K562 (cell line): Measurements from ENCODE around the gene MCC. TPM values are rescaled to one million over a fixed set of nuclear protein-coding genes. Genes with fewer than 3 reads are reported as not detected.

Experiments used
- ATAC-seq: fragments of 200-7000 bp; cut with Tn5 transposase; 3 replicates; pipeline ENCODE4 v1.9.1; 2020; ENCODE audit warnings: moderate library complexity
- BruUV-seq: library from RNA; stranded (reverse); fragments of 400-500 nt; replicated peaks from 2 replicates; lab custom pipeline; 2021; lab: Mats Ljungman, UMichigan
- CTCF ChIA-PET: fragments of 300-600 bp; formaldehyde crosslinking; extraction: SDS; loops from one replicate; lab custom pipeline; 2021; ENCODE audit warnings: low intra/inter-chr PET ratio; lab: Yijun Ruan, JAX
- POLR2A ChIA-PET: fragments of 300-600, 350-650 bp; sonication (Branson Sonifier 250); formaldehyde crosslinking; extraction: SDS; loops from one replicate; lab custom pipeline; 2021; ENCODE audit warnings: antibody characterized with exemption, inconsistent platforms; lab: Yijun Ruan, JAX
- DNase-seq, 4 experiments: peaks; one replicate each; pipeline versions ENCODE4 v3.0.0 to v3.0.0-alpha.2; 2011 to 2018; ENCODE audit warnings: low spot score in 3 of 4, mixed read lengths in 3 of 4; ENCODE audit errors: extremely low read depth in 1 of 4
- FAIRE-seq: peaks from 2 replicates; lab custom pipeline; 2011; peaks lifted over from hg19 to GRCh38; lab: Jason Lieb, UNC
- H2AFZ ChIP-seq: 2 replicates; pipeline ENCODE4 v1.6.0; 2011; ENCODE audit warnings: low read depth, low read length, control low read depth, inconsistent platforms
- H3K27ac ChIP-seq: fragments of 200-600 bp; 3 replicates; pipeline ENCODE4 v1.8.0; 2011; ENCODE audit warnings: low read depth, mild to moderate bottlenecking, control low read depth, inconsistent platforms, low read length, moderate library complexity, mixed read lengths; ENCODE audit errors: extremely low read depth
- H3K27me3 ChIP-seq, 2 experiments: fragments of 300-600 bp in 1 of 2; 2 replicates in 1 of 2; 3 replicates in 1 of 2; pipeline versions ENCODE4 v1.6.0 to v1.8.0; 2011; ENCODE audit warnings: inconsistent platforms in 2 of 2, low read length in 2 of 2, mild to moderate bottlenecking in 1 of 2, mixed read lengths in 1 of 2, moderate library complexity in 1 of 2; ENCODE audit not compliant: control insufficient read depth in 2 of 2, insufficient read depth in 2 of 2
- H3K36me3 ChIP-seq: fragments of 300-600 bp; 3 replicates; pipeline ENCODE4 v1.8.0; 2011; ENCODE audit warnings: mild to moderate bottlenecking, low read length, inconsistent platforms; ENCODE audit not compliant: control insufficient read depth, insufficient read depth
- H3K4me1 ChIP-seq, 2 experiments: fragments of 200-600 bp in 1 of 2; replicated peaks in 1 of 2; 2 replicates in 1 of 2; 3 replicates in 1 of 2; pipeline versions ENCODE4 v1.5.1 to v1.8.0; 2011; ENCODE audit warnings: inconsistent platforms in 2 of 2, low read length in 2 of 2, mild to moderate bottlenecking in 1 of 2, mixed read lengths in 1 of 2, moderate library complexity in 1 of 2; ENCODE audit not compliant: control insufficient read depth in 2 of 2, insufficient read depth in 2 of 2
- H3K4me2 ChIP-seq: 2 replicates; pipeline ENCODE4 v1.6.1; 2011; ENCODE audit warnings: low read length, control low read depth, inconsistent platforms, mixed read lengths; ENCODE audit not compliant: insufficient read depth
- H3K4me3 ChIP-seq: fragments of 200-600 bp; sonication (generic), shearing (Covaris generic); 2 replicates; pipeline ENCODE4 v1.5.1; 2016; ENCODE audit warnings: control low read depth, inconsistent platforms
- H3K79me2 ChIP-seq: fragments of 200-600 bp; 3 replicates; pipeline ENCODE4 v1.8.0; 2011; ENCODE audit warnings: low read length, inconsistent platforms; ENCODE audit not compliant: control insufficient read depth, insufficient read depth
- H3K9ac ChIP-seq, 2 experiments: 2 replicates each; pipeline versions ENCODE4 v1.6.0 to v1.6.1; 2011; ENCODE audit warnings: low read depth in 2 of 2, low read length in 2 of 2, control low read depth in 1 of 2, inconsistent platforms in 1 of 2, mild to moderate bottlenecking in 1 of 2, mixed read lengths in 1 of 2; ENCODE audit not compliant: insufficient read depth in 1 of 2
- H3K9me1 ChIP-seq: one replicate; pipeline ENCODE4 v1.6.0; 2011; ENCODE audit warnings: inconsistent platforms, mild to moderate bottlenecking, low read length, moderate library complexity; ENCODE audit not compliant: control insufficient read depth, insufficient read depth
- H3K9me3 ChIP-seq: replicated peaks from 2 replicates; pipeline ENCODE4 v1.5.1; 2011; ENCODE audit warnings: low read depth, low read length, inconsistent platforms; ENCODE audit not compliant: control insufficient read depth, insufficient read depth
- H4K20me1 ChIP-seq: replicated peaks from 2 replicates; pipeline ENCODE4 v1.6.1; 2011; ENCODE audit warnings: low read length, inconsistent platforms, mixed read lengths; ENCODE audit not compliant: control insufficient read depth, insufficient read depth
- CCAR2 ChIP-seq: fragments of 200-400 bp; formaldehyde crosslinking; IDR thresholded peaks from 2 replicates; pipeline ENCODE4 v1.6.1; 2017; ENCODE audit warnings: mild to moderate bottlenecking, low read depth, low read length
- CXXC5 ChIP-seq: fragments of 250-450 bp; sonication (Bioruptor Pico); IDR thresholded peaks from 2 replicates; pipeline ENCODE4 v1.8.0; 2022; ENCODE audit warnings: inconsistent platforms, mild to moderate bottlenecking, moderate library complexity
- HDAC2 ChIP-seq: fragments of 450-650 bp; IDR thresholded peaks from 2 replicates; pipeline ENCODE4 v1.6.1; 2016; ENCODE audit warnings: mild to moderate bottlenecking
- HEY1 ChIP-seq: fragments of 250-450 bp; sonication (Bioruptor Pico); IDR thresholded peaks from 2 replicates; pipeline ENCODE4 v1.5.0; 2020; ENCODE audit warnings: mild to moderate bottlenecking, moderate library complexity, borderline replicate concordance
- KLF13 ChIP-seq: fragments of 450-650 bp; IDR thresholded peaks from 2 replicates; pipeline ENCODE4 v1.6.1; 2016; ENCODE audit warnings: missing genetic modification characterization, low read depth, mild to moderate bottlenecking, missing compliant biosample characterization, moderate library complexity, borderline replicate concordance
- MAFF ChIP-seq: IDR thresholded peaks from 2 replicates; pipeline ENCODE4 v1.6.1; 2012; ENCODE audit warnings: low read length, improper control_type of control experiment
- MAFK ChIP-seq: IDR thresholded peaks from 2 replicates; pipeline ENCODE4 v1.6.1; 2011; ENCODE audit warnings: low read length, improper control_type of control experiment
- MAZ ChIP-seq, 2 experiments: fragments of 450-650 bp in 1 of 2; sonication (generic) in 1 of 2; formaldehyde crosslinking; IDR thresholded peaks in 1 of 2; conservative IDR thresholded peaks in 1 of 2; 2 replicates each; pipeline versions ENCODE4 v1.4.0 to v1.5.0; 2020; ENCODE audit warnings: mild to moderate bottlenecking in 1 of 2, missing genetic modification reagents in 1 of 2
- MCM2 ChIP-seq: fragments of 450-650 bp; IDR thresholded peaks from 2 replicates; pipeline ENCODE4 v1.6.1; 2017; ENCODE audit warnings: low read depth, mild to moderate bottlenecking
- NBN ChIP-seq: fragments of 450-650 bp; IDR thresholded peaks from 2 replicates; pipeline ENCODE4 v1.6.1; 2016; ENCODE audit warnings: low read depth, mild to moderate bottlenecking
- NCOA4 ChIP-seq: fragments of 450-650 bp; IDR thresholded peaks from 2 replicates; pipeline ENCODE4 v1.6.1; 2018; ENCODE audit warnings: mild to moderate bottlenecking; ENCODE audit not compliant: partially characterized antibody
- NFE2 ChIP-seq: IDR thresholded peaks from 2 replicates; pipeline ENCODE4 v1.6.1; 2014; ENCODE audit warnings: antibody characterized with exemption, low read depth
- PHF21A ChIP-seq: fragments of 450-650 bp; IDR thresholded peaks from 2 replicates; pipeline ENCODE4 v1.6.1; 2017; ENCODE audit warnings: low read depth, borderline replicate concordance
- TOE1 ChIP-seq, 2 experiments: fragments of 450-650 bp in 1 of 2; sonication (generic) in 1 of 2; formaldehyde crosslinking in 1 of 2; IDR thresholded peaks; 2 replicates each; pipeline versions ENCODE4 v1.7.1 to v1.8.0; 2016 to 2022; ENCODE audit warnings: borderline replicate concordance in 2 of 2, mild to moderate bottlenecking in 2 of 2, antibody characterized with exemption in 1 of 2, inconsistent platforms in 1 of 2, low read depth in 1 of 2, missing genetic modification reagents in 1 of 2, moderate library complexity in 1 of 2
- ZNF3 ChIP-seq: fragments of 250-450 bp; sonication (Bioruptor Pico); IDR thresholded peaks from 2 replicates; pipeline ENCODE4 v1.5.0; 2021; ENCODE audit warnings: mild to moderate bottlenecking, moderate library complexity
- WGBS: fragments of 100-300 bp; shearing (Covaris generic); methylation state at CpG from one replicate; pipeline ENCODE4 v1.1.6; 2016; ENCODE audit warnings: low coverage, mixed read lengths; ENCODE audit not compliant: insufficient coverage; ENCODE audit errors: missing lambda C conversion rate; 5-methylcytosine and 5-hydroxymethylcytosine counted together
- in situ Hi-C: fragments of 300-500 bp; cut with MboI; formaldehyde crosslinking; loops from 4 replicates; pipeline ENCODE4 v1.15.0; 2018; ENCODE audit warnings: inconsistent platforms, mixed read lengths
- intact Hi-C: fragments of 100-400 bp; cut with micrococcal nuclease; formaldehyde crosslinking; loops from 2 replicates; pipeline ENCODE4 v1.14.2; 2022
- polyA plus RNA-seq, 8 experiments: library from polyadenylated mRNA; depleted of rRNA in 4 of 8; stranded (reverse) in 5 of 8; unstranded in 3 of 8; fragments of >200 nt; fragmentation: Nextera tagmentation in 2 of 8; fragmentation: Illumina TruSeq in 1 of 8; extraction: Ambion mirVana in 2 of 8; extraction: Trizol in 1 of 8; gene quantifications; 2 replicates each; pipeline versions ENCODE4 v1.2.1 to v1.2.3, GENCODE V29; 2011 to 2014; ENCODE audit warnings: inconsistent platforms in 1 of 8, missing spikeins in 1 of 8
- total RNA-seq, 7 experiments: library from RNA; depleted of rRNA in 6 of 7; stranded (reverse); fragments of >200 nt in 6 of 7; fragmentation: Illumina TruSeq in 2 of 7; extraction: Trizol in 2 of 7; gene quantifications; 2 replicates each; pipeline versions ENCODE4 v1.2.1 to v1.2.3, GENCODE V29; 2011 to 2021; ENCODE audit warnings: low replicate concordance in 1 of 7
- TF ChIP-seq, protein P1 (sequence below), 2 experiments: fragments of 450-650 bp in 1 of 2; sonication (generic) in 1 of 2; formaldehyde crosslinking in 1 of 2; IDR thresholded peaks in 1 of 2; conservative IDR thresholded peaks in 1 of 2; 2 replicates each; pipeline versions ENCODE4 v1.6.1 to v1.8.1; 2016 to 2023; ENCODE audit warnings: mild to moderate bottlenecking in 2 of 2, moderate library complexity in 2 of 2, inconsistent platforms in 1 of 2, missing genetic modification reagents in 1 of 2
- TF ChIP-seq, protein P2 (sequence below): fragments of 250-450 bp; sonication (Bioruptor Pico); IDR thresholded peaks from 2 replicates; pipeline ENCODE4 v1.8.0; 2021; ENCODE audit warnings: moderate library complexity, mild to moderate bottlenecking, inconsistent platforms
- TF ChIP-seq, protein P3 (sequence below), 2 experiments: fragments of 450-650 bp; IDR thresholded peaks; 2 replicates each; pipeline ENCODE4 v1.6.1; 2016

The MCC gene
- total and polyA plus RNA-seq, 9 of the 15 experiments (the other 6 are each of a cell fraction or from before 2014, with no cell fraction given): 0.04 to 0.24 (median 0.06) TPM; not detected in 1

DNA sequence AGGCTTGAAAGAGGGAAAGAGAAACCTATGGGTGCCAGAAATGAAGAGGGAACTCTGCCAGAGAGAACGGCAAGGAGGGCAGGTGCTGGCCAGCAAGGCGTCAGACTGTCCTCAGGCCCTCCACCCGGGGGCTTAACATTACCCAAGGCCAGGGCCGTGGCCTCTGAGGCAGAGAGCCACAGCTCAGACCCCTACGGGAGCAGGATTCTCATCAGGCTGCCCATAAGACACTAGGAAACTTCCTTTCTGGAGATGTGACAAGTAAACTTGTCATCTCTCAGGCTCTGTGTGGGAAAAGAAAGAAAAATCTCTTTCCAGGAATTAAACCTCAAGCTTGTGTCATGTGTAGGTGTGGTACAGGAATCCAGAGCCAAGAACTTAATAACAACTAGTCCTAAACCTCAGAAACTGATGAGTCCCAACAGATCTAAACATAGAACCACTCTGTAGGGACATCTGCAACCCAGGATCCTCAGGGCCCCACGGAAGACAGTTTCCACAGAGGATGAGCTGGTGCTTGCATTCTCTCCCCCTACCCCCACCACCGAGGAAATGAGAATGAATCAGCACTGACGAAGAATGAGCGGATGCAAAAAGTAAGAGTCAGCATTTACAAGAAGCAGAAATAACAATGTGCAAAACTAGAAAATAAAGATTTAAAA lies 437.4 kb downstream of the MCC start:
- BruUV-seq: no TSS peak
- peak overlapping the region; percentile 47 for H2AFZ ChIP-seq
- in situ Hi-C loops (no loop called here), intact Hi-C loops (no loop called here)
- H3K4me1 ChIP-seq: peaks cover 31 to 40% of the 10 kb centered on the region in 2 experiments; a peak in 4 of 5 replicates
- no peaks in the 10 kb centered on the region for H3K9me1 ChIP-seq
- no peaks in the 10 kb centered on the region for H3K9me3 ChIP-seq
- no peaks in the 10 kb centered on the region for H3K36me3 ChIP-seq
- no peak overlapping the region for H3K4me3 ChIP-seq
- no peak overlapping the region for H3K27ac ChIP-seq
- ATAC-seq (0 out of 3 replicates have a peak, but pooled peaks have one; percentile 10), DNase-seq (peak in 2 of 4 experiments; percentile 32 to 54), FAIRE-seq (peak; percentile 67)
- POLR2A ChIA-PET: interaction anchor here (0.7 to 2.0 kb wide), 4 partner anchors 12 to 32 kb away, joined by 4 to 5 read pairs (median 4); no protein-coding TSS in a partner anchor
- H3K4me2 ChIP-seq: no peak overlapping the region
- H3K79me2 ChIP-seq: no peaks in the 10 kb centered on the region
- no peaks in the 10 kb centered on the region for H3K27me3 ChIP-seq
- CTCF ChIA-PET: no interaction called here
- peak overlapping the region in 1 of 2 experiments; percentile 75; a peak in 1 of 4 replicates for H3K9ac ChIP-seq
- WGBS: 23% methylated on average over 9 of the region's 9 CpGs
- H4K20me1 ChIP-seq: no peaks in the 10 kb centered on the region
- TF ChIP-seq, protein P1, sequence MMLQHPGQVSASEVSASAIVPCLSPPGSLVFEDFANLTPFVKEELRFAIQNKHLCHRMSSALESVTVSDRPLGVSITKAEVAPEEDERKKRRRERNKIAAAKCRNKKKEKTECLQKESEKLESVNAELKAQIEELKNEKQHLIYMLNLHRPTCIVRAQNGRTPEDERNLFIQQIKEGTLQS (IDR thresholded peaks at IDR 0.05): peak; percentile 26; the same call in 1 of the 2 replicates
- TF ChIP-seq, protein P1 (CRISPR knock-in tag; conservative IDR thresholded peaks at IDR 0.05): no peak
- TF ChIP-seq, protein P2, sequence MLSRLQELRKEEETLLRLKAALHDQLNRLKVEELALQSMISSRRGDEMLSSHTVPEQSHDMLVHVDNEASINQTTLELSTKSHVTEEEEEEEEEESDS (CRISPR knock-in tag): no peak
- TF ChIP-seq MCM2 (no peak), KLF13 (no peak), MAFK (peak; percentile 96), MAFF (peak; percentile 96), MAZ (CRISPR knock-in tag; conservative IDR thresholded peaks at IDR 0.05 in 1 of 2, IDR thresholded peaks at IDR 0.05 in 1 of 2) (no peak), TOE1 (IDR thresholded peaks at IDR 0.05; ENCODE audit: borderline replicate concordance) (no peak), TOE1 (CRISPR knock-in tag; IDR thresholded peaks at IDR 0.05; ENCODE audit: borderline replicate concordance, low read depth) (no peak), NFE2 (peak; percentile 72), CCAR2 (no peak), HEY1 (CRISPR knock-in tag) (no peak), PHF21A (no peak), CXXC5 (CRISPR knock-in tag) (no peak), ZNF3 (CRISPR knock-in tag) (no peak), NCOA4 (no peak), NBN (no peak), HDAC2 (peak; percentile 39; the same call in 1 of the 2 replicates)
- TF ChIP-seq, protein P3, sequence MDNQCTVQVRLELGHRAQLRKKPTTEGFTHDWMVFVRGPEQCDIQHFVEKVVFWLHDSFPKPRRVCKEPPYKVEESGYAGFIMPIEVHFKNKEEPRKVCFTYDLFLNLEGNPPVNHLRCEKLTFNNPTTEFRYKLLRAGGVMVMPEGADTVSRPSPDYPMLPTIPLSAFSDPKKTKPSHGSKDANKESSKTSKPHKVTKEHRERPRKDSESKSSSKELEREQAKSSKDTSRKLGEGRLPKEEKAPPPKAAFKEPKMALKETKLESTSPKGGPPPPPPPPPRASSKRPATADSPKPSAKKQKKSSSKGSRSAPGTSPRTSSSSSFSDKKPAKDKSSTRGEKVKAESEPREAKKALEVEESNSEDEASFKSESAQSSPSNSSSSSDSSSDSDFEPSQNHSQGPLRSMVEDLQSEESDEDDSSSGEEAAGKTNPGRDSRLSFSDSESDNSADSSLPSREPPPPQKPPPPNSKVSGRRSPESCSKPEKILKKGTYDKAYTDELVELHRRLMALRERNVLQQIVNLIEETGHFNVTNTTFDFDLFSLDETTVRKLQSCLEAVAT (IDR thresholded peaks at IDR 0.05): no peak
